ENCODE data around the gene KLK14.

- TF ChIP-seq CTCF (IDR thresholded peaks at IDR 0.05; ENCODE audit: poor library complexity, severe bottlenecking) (no peak), RAD21 (conservative IDR thresholded peaks at IDR 0.05) (no peak), EZH2 (IDR thresholded peaks at IDR 0.05; ENCODE audit: borderline replicate concordance, insufficient read depth, low read length, poor library complexity, severe bottlenecking) (no peak), MXI1 (conservative IDR thresholded peaks at IDR 0.05; ENCODE audit: poor library complexity, severe bottlenecking) (no peak), POLR2AphosphoS5 (IDR thresholded peaks at IDR 0.05) (no peak), REST (IDR thresholded peaks at IDR 0.05; ENCODE audit: borderline replicate concordance) (no peak), SMC3 (conservative IDR thresholded peaks at IDR 0.05; ENCODE audit: poor library complexity) (no peak), EP300 (conservative IDR thresholded peaks at IDR 0.05; ENCODE audit: poor library complexity, severe bottlenecking) (no peak)
Observed at GRCh38 chr19:51031880-51032225, 50.8 kb downstream of the KLK14 start.
